H1 (cell line): ENCODE measurements around the gene SLC16A2. TPM values are rescaled to one million over a fixed set of nuclear protein-coding genes. Genes with fewer than 3 reads are reported as not detected.

Experiments used
- CTCF ChIA-PET: fragments of 300-600 bp; sonication (Branson Sonifier 250); formaldehyde crosslinking; loops from one replicate; lab custom pipeline; 2021; ENCODE audit not compliant: partially characterized antibody; lab: Charles Lee
- POLR2A ChIA-PET: fragments of 300-600 bp; sonication (Branson Sonifier 250); formaldehyde crosslinking; loops from one replicate; lab custom pipeline; 2021; ENCODE audit warnings: inconsistent platforms; ENCODE audit not compliant: partially characterized antibody; lab: Charles Lee
- DNase-seq, 2 experiments: peaks; one replicate each; pipeline versions ENCODE4 v3.0.0 to v3.0.0-alpha.2; 2010 to 2022; ENCODE audit warnings: low spot score in 2 of 2, low read depth in 1 of 2, mixed read lengths in 1 of 2
- FAIRE-seq: peaks from 2 replicates; lab custom pipeline; 2011; peaks lifted over from hg19 to GRCh38; lab: Jason Lieb, UNC
- H2AFZ ChIP-seq: 2 replicates; pipeline ENCODE4 v1.8.1; 2012; ENCODE audit warnings: low read length, inconsistent platforms
- H2AK5ac ChIP-seq: 2 replicates; pipeline ENCODE4 v1.6.1; 2013; ENCODE audit warnings: low read depth, low read length
- H2BK120ac ChIP-seq: replicated peaks from 2 replicates; pipeline ENCODE3; 2013; ENCODE audit warnings: low read depth, low read length, inconsistent platforms
- H2BK12ac ChIP-seq: 2 replicates; pipeline ENCODE4 v1.6.1; 2013; ENCODE audit warnings: low read depth, low read length
- H2BK15ac ChIP-seq: 2 replicates; pipeline ENCODE4 v1.6.1; 2013; ENCODE audit warnings: low read length
- H2BK20ac ChIP-seq: 2 replicates; pipeline ENCODE4 v1.6.1; 2013; ENCODE audit warnings: low read length
- H2BK5ac ChIP-seq: 2 replicates; pipeline ENCODE4 v1.6.1; 2013; ENCODE audit warnings: low read depth, low read length
- H3K14ac ChIP-seq: 2 replicates; pipeline ENCODE4 v1.6.1; 2013; ENCODE audit warnings: inconsistent platforms; ENCODE audit not compliant: insufficient read length
- H3K18ac ChIP-seq: 2 replicates; pipeline ENCODE4 v1.6.1; 2013; ENCODE audit warnings: low read length; ENCODE audit errors: extremely low read depth
- H3K23ac ChIP-seq: 2 replicates; pipeline ENCODE4 v1.6.1; 2013; ENCODE audit warnings: inconsistent platforms; ENCODE audit not compliant: insufficient read length
- H3K23me2 ChIP-seq: 2 replicates; pipeline ENCODE4 v1.6.1; 2013; ENCODE audit warnings: low read depth, low read length
- H3K27ac ChIP-seq: 2 replicates; pipeline ENCODE4 v1.6.1; 2011; ENCODE audit warnings: low read depth, low read length, inconsistent platforms
- H3K27me3 ChIP-seq, 4 experiments: replicated peaks in 1 of 4; 1 replicate in 1 of 4; 2 replicates in 3 of 4; pipeline versions ENCODE4 v1.6.1 to v1.8.1; 2011 to 2013; ENCODE audit warnings: low read length in 3 of 4, mild to moderate bottlenecking in 3 of 4, inconsistent platforms in 2 of 4, mixed read lengths in 2 of 4, moderate library complexity in 1 of 4; ENCODE audit not compliant: control insufficient read depth in 3 of 4, insufficient read depth in 3 of 4; ENCODE audit errors: extremely low read depth in 1 of 4
- H3K36me3 ChIP-seq, 4 experiments: 2 replicates each; pipeline versions ENCODE4 v1.6.1 to v1.8.1; 2011 to 2013; ENCODE audit warnings: mild to moderate bottlenecking in 4 of 4, low read length in 3 of 4, moderate library complexity in 2 of 4, control low read depth in 1 of 4, inconsistent platforms in 1 of 4; ENCODE audit not compliant: insufficient read depth in 4 of 4, control insufficient read depth in 2 of 4
- H3K4ac ChIP-seq: replicated peaks from 2 replicates; pipeline ENCODE3; 2013; ENCODE audit warnings: low read length, low read depth, mixed read lengths, inconsistent platforms; ENCODE audit not compliant: insufficient read length
- H3K4me1 ChIP-seq, 4 experiments: replicated peaks in 1 of 4; 1 replicate in 1 of 4; 2 replicates in 3 of 4; pipeline versions ENCODE4 v1.6.1 to v1.8.1; 2011 to 2013; ENCODE audit warnings: low read length in 3 of 4, inconsistent platforms in 2 of 4, mixed read lengths in 1 of 4; ENCODE audit not compliant: insufficient read depth in 4 of 4, control insufficient read depth in 3 of 4
- H3K4me2 ChIP-seq, 2 experiments: 2 replicates each; pipeline versions ENCODE4 v1.6.1 to v1.8.1; 2011 to 2013; ENCODE audit warnings: low read depth in 2 of 2, low read length in 2 of 2, control low read depth in 1 of 2, inconsistent platforms in 1 of 2, mild to moderate bottlenecking in 1 of 2; ENCODE audit not compliant: insufficient read depth in 1 of 2
- H3K4me3 ChIP-seq, 4 experiments: fragments of 200-600, 300-600 bp in 1 of 4; sonication (generic), shearing (Covaris generic), sonication (Bioruptor Twin) in 1 of 4; 2 replicates each; pipeline versions ENCODE4 v1.5.1 to v1.8.1; 2011 to 2016; ENCODE audit warnings: low read length in 4 of 4, low read depth in 3 of 4, control low read depth in 2 of 4, inconsistent platforms in 2 of 4, mild to moderate bottlenecking in 2 of 4, mixed read lengths in 1 of 4, moderate library complexity in 1 of 4; ENCODE audit not compliant: insufficient read depth in 2 of 4; ENCODE audit errors: extremely low read depth in 1 of 4
- H3K56ac ChIP-seq: replicated peaks from 2 replicates; pipeline ENCODE3; 2013; ENCODE audit warnings: low read depth, mild to moderate bottlenecking, mixed read lengths, low read length, inconsistent platforms; ENCODE audit not compliant: insufficient read length
- H3K79me1 ChIP-seq: 2 replicates; pipeline ENCODE4 v1.6.1; 2013; ENCODE audit warnings: low read depth, low read length, control low read depth
- H3K79me2 ChIP-seq, 2 experiments: 2 replicates each; pipeline versions ENCODE4 v1.6.1 to v1.8.1; 2012 to 2013; ENCODE audit warnings: low read length in 2 of 2, mild to moderate bottlenecking in 2 of 2, inconsistent platforms in 1 of 2; ENCODE audit not compliant: insufficient read depth in 2 of 2, control insufficient read depth in 1 of 2
- H3K9ac ChIP-seq, 4 experiments: replicated peaks in 1 of 4; 1 replicate in 1 of 4; 2 replicates in 3 of 4; pipeline versions ENCODE4 v1.6.1 to v1.8.1; 2011 to 2013; ENCODE audit warnings: low read depth in 3 of 4, low read length in 3 of 4, control low read depth in 2 of 4, mild to moderate bottlenecking in 2 of 4, moderate library complexity in 2 of 4, inconsistent platforms in 1 of 4; ENCODE audit errors: extremely low read depth in 1 of 4
- H3K9me3 ChIP-seq, 2 experiments: 2 replicates each; pipeline versions ENCODE4 v1.6.1 to v1.8.1; 2012 to 2013; ENCODE audit warnings: mild to moderate bottlenecking in 2 of 2, moderate library complexity in 2 of 2, control low read depth in 1 of 2, inconsistent platforms in 1 of 2, low read depth in 1 of 2, low read length in 1 of 2, mixed read lengths in 1 of 2; ENCODE audit not compliant: insufficient read depth in 2 of 2
- H4K20me1 ChIP-seq, 2 experiments: replicated peaks in 1 of 2; 2 replicates each; pipeline versions ENCODE3 to v1.8.1; 2011 to 2013; ENCODE audit warnings: inconsistent platforms in 2 of 2, low read length in 2 of 2, mild to moderate bottlenecking in 1 of 2; ENCODE audit not compliant: insufficient read depth in 2 of 2, control insufficient read depth in 1 of 2
- H4K5ac ChIP-seq: 2 replicates; pipeline ENCODE4 v1.6.1; 2013; ENCODE audit warnings: low read length, low read depth, mixed read lengths, inconsistent platforms; ENCODE audit not compliant: insufficient read length
- H4K8ac ChIP-seq: 2 replicates; pipeline ENCODE4 v1.8.0; 2013; ENCODE audit warnings: mild to moderate bottlenecking, moderate library complexity, low read length, inconsistent platforms; ENCODE audit not compliant: insufficient read depth; ENCODE audit errors: extremely low read depth
- H4K91ac ChIP-seq: replicated peaks from 2 replicates; pipeline ENCODE3; 2013; ENCODE audit warnings: low read length, mixed read lengths, inconsistent platforms; ENCODE audit not compliant: insufficient read length
- ASH2L ChIP-seq: fragments of 200-600, 300-600 bp; sonication (generic); IDR thresholded peaks from one replicate; pipeline ENCODE4 v1.7.1; 2017; ENCODE audit warnings: low read length
- ATF3 ChIP-seq: IDR thresholded peaks from 2 replicates; pipeline ENCODE4 v1.6.1; 2011; ENCODE audit warnings: low read depth, mild to moderate bottlenecking, low read length; ENCODE audit not compliant: insufficient read depth
- BCL11A ChIP-seq, 2 experiments: IDR thresholded peaks; one replicate each; pipeline ENCODE4 v1.6.1; 2011; ENCODE audit warnings: low read depth in 2 of 2, low read length in 2 of 2, mild to moderate bottlenecking in 2 of 2
- CHD1 ChIP-seq: IDR thresholded peaks from 2 replicates; pipeline ENCODE4 v1.6.1; 2012; ENCODE audit warnings: low read depth, low read length, improper control_type of control experiment
- CHD2 ChIP-seq: IDR thresholded peaks from 2 replicates; pipeline ENCODE4 v1.6.1; 2012; ENCODE audit warnings: low read length, improper control_type of control experiment
- CTBP2 ChIP-seq: IDR thresholded peaks from 2 replicates; pipeline ENCODE4 v1.7.0; 2011; ENCODE audit warnings: borderline replicate concordance, mild to moderate bottlenecking, moderate library complexity, mixed read lengths, low read length; ENCODE audit not compliant: insufficient read depth, insufficient read length
- EZH2 ChIP-seq: fragments of 200-600 bp; sonication (generic); IDR thresholded peaks from 2 replicates; pipeline ENCODE4 v1.7.1; 2012; ENCODE audit warnings: low read depth, mild to moderate bottlenecking, moderate library complexity, low read length, inconsistent platforms; ENCODE audit not compliant: severe bottlenecking
- FOSL1 ChIP-seq: IDR thresholded peaks from 2 replicates; pipeline ENCODE4 v1.6.1; 2011; ENCODE audit warnings: mild to moderate bottlenecking, low read depth, low read length, moderate library complexity; ENCODE audit not compliant: insufficient read depth
- KDM4A ChIP-seq: IDR thresholded peaks from one replicate; pipeline ENCODE4 v1.7.1; 2012; ENCODE audit warnings: low read depth, mild to moderate bottlenecking, moderate library complexity, low read length, inconsistent platforms; ENCODE audit not compliant: severe bottlenecking
- MAFK ChIP-seq: IDR thresholded peaks from 2 replicates; pipeline ENCODE4 v1.6.1; 2012; ENCODE audit warnings: low read depth, mild to moderate bottlenecking, improper control_type of control experiment, low read length
- MAX ChIP-seq: IDR thresholded peaks from 2 replicates; pipeline ENCODE4 v1.6.1; 2012; ENCODE audit warnings: inconsistent platforms
- NANOG ChIP-seq: IDR thresholded peaks from 2 replicates; pipeline ENCODE4 v1.6.1; 2011; ENCODE audit warnings: low read length, low read depth, mild to moderate bottlenecking, inconsistent platforms; ENCODE audit not compliant: insufficient read depth, poor library complexity, severe bottlenecking
- RXRA ChIP-seq: IDR thresholded peaks from 2 replicates; pipeline ENCODE4 v1.6.1; 2011; ENCODE audit warnings: low read depth, mild to moderate bottlenecking, low read length, moderate library complexity; ENCODE audit not compliant: insufficient read depth
- TCF12 ChIP-seq: IDR thresholded peaks from 2 replicates; pipeline ENCODE4 v1.6.1; 2011; ENCODE audit warnings: low read depth, mild to moderate bottlenecking, low read length
- WGBS, 2 experiments: shearing (Covaris generic) in 1 of 2; methylation state at CpG; one replicate each; pipeline versions ENCODE4 v1.1.6 to v1.1.7; 2013 to 2015; ENCODE audit warnings: low lambda C conversion rate in 2 of 2, mixed read lengths in 2 of 2, inconsistent platforms in 1 of 2, low coverage in 1 of 2, missing lambda C conversion rate in 1 of 2; ENCODE audit not compliant: insufficient replicate concordance in 2 of 2, insufficient coverage in 1 of 2, insufficient read length in 1 of 2; ENCODE audit errors: extremely low coverage in 1 of 2, missing lambda C conversion rate in 1 of 2; 5-methylcytosine and 5-hydroxymethylcytosine counted together
- polyA plus RNA-seq, 7 experiments: library from polyadenylated mRNA; depleted of rRNA in 3 of 7; stranded (reverse) in 5 of 7; unstranded in 2 of 7; fragments of >200 nt in 5 of 7; fragments of 200-250 nt in 2 of 7; gene quantifications; 1 replicate in 5 of 7; 2 replicates in 1 of 7; 4 replicates in 1 of 7; pipeline versions ENCODE4 v1.2.1 to v1.2.3, GENCODE V29; 2011 to 2013; ENCODE audit warnings: missing spikeins in 2 of 7, mixed read lengths in 2 of 7
- total RNA-seq: library from RNA; stranded (reverse); fragmentation: NEBNext Ultra II Directional; extraction: Animal tissue kit (Norgen Biotek cat#: 25700); gene quantifications from 2 replicates; pipeline ENCODE4 v1.2.1, GENCODE V29; 2021

Gene SLC16A2
- total and polyA plus RNA-seq, 2 of the 8 experiments (the other 6 are each of a cell fraction or from before 2014, with no cell fraction given), result 24.4 to 32.2 TPM

- FAIRE-seq, result peak; percentile 86
- CTCF ChIA-PET, result interaction anchor here (1.0 to 3.6 kb wide), 12 partner anchors 33 to 169 kb away, joined by 3 to 14 read pairs (median 6); no protein-coding TSS in a partner anchor
- Histone ChIP-seq H2AFZ (no peak overlapping the region), H3K18ac (no peak overlapping the region), H3K23me2 (no peaks in the 10 kb centered on the region), H4K5ac (no peak overlapping the region), H4K20me1 (no peaks in the 10 kb centered on the region), H3K4ac (no peak overlapping the region), H3K56ac (no peak overlapping the region), H2BK12ac (no peak overlapping the region), H3K9ac (no peak overlapping the region), H3K79me1 (no peaks in the 10 kb centered on the region), H2AK5ac (no peak overlapping the region), H3K79me2 (no peaks in the 10 kb centered on the region), H2BK15ac (no peak overlapping the region), H4K91ac (no peak overlapping the region), H3K27ac (no peak overlapping the region), H2BK20ac (no peak overlapping the region), H4K8ac (no peak overlapping the region), H3K4me2 (no peak overlapping the region), H3K27me3 (no peaks in the 10 kb centered on the region), H3K36me3 (no peaks in the 10 kb centered on the region), H3K9me3 (no peaks in the 10 kb centered on the region), H3K4me3 (no peak overlapping the region), H3K4me1 (peaks cover 0 to 3% (median 0%) of the 10 kb centered on the region in 4 experiments; a peak in 1 of 7 replicates), H2BK5ac (no peak overlapping the region), H3K23ac (no peak overlapping the region), H3K14ac (no peak overlapping the region), H2BK120ac (no peak overlapping the region)
- DNase-seq, result no peak
- 34% methylated on average over 2 of the region's 2 CpGs; no CpG with 5 or more reads in 1 of the 2 experiments for WGBS, 2 experiments
- POLR2A ChIA-PET, result no interaction called here
- TF ChIP-seq TCF12 (no peak), MAX (no peak), MAFK (no peak), EZH2 (no peak), ATF3 (no peak), CHD1 (no peak), RXRA (no peak), KDM4A (no peak), ASH2L (no peak), CTBP2 (no peak), CHD2 (no peak), FOSL1 (no peak), BCL11A (IDR thresholded peaks at IDR 0.05; ENCODE audit: low read depth in 2 of 2, low read length in 2 of 2) (no peak), NANOG (no peak)
These were observed 37.7 kb upstream of the SLC16A2 start for GRCh38 chrX:74383611-74384010.
